Measurements from ENCODE around the gene KIAA1671. TPM values are rescaled to one million over a fixed set of nuclear protein-coding genes. Genes with fewer than 3 reads are reported as not detected.

The KIAA1671 gene
- total RNA-seq, 1 donor from 2014 or later = 46.7 TPM

DNA sequence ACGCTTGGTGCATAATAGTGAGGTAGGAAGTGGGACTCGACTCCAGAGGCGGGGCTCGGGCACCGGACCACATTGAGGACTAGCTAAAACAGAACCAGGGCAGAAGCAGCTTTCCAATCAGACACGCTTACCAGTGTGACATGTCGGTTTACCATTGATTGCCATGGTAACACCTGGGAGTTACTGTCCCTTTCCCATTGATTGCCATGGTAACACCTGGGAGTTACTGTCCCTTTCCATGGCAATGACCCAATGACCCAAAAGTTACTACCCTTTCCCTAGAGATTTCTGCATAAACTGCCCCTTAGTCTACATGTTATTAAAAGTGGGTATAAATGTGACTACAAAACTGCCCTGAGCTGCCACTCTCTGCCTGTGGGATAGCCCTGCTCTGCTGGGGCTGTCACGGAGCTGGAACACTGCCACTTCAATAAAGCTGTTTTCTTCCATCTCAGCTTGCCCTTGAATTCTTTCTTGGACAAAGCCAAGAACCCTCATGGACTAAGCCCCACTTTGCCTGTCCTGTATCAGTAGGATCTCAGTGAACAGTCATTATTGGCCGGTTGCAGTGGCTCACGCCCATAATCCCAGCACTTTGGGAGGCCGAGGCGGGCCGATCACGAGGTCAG lies 169.7 kb downstream of the KIAA1671 start:
- Histone ChIP-seq H3K27me3 (no peaks in the 10 kb centered on the region), H3K36me3 (no peaks in the 10 kb centered on the region), H3K4me3 (no peak overlapping the region), H3K27ac (no peak overlapping the region), H3K9me3 (no peaks in the 10 kb centered on the region), H3K4me1 (peaks cover 22% of the 10 kb centered on the region)
- TF ChIP-seq, protein P1, sequence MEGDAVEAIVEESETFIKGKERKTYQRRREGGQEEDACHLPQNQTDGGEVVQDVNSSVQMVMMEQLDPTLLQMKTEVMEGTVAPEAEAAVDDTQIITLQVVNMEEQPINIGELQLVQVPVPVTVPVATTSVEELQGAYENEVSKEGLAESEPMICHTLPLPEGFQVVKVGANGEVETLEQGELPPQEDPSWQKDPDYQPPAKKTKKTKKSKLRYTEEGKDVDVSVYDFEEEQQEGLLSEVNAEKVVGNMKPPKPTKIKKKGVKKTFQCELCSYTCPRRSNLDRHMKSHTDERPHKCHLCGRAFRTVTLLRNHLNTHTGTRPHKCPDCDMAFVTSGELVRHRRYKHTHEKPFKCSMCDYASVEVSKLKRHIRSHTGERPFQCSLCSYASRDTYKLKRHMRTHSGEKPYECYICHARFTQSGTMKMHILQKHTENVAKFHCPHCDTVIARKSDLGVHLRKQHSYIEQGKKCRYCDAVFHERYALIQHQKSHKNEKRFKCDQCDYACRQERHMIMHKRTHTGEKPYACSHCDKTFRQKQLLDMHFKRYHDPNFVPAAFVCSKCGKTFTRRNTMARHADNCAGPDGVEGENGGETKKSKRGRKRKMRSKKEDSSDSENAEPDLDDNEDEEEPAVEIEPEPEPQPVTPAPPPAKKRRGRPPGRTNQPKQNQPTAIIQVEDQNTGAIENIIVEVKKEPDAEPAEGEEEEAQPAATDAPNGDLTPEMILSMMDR (IDR thresholded peaks at IDR 0.05) = no peak
- intact Hi-C loops (cut with DNase I) = no loop called here
- no peak for DNase-seq
- ATAC-seq = no peak

DNA sequence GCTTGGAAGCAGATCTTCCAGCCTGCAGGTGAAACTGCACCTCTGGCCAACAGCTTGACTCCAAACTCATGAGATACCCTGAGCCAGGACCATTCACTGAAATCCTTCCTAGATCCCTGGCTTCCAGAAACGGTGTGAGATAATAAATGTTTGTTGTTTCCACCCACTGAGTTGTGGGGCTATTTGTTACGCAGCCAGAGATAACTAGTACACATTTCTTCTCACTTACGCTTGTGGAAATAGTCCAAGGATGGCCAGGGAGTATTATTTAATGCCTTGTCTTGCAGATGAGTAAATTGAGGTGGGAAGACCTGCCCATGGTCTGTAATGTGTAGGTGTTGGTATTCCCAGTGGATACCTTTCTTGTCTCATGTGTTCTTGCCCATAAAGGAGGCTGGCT lies 171.2 kb downstream of the KIAA1671 start:
- H3K4me1 ChIP-seq = peaks cover 22% of the 10 kb centered on the region

DNA sequence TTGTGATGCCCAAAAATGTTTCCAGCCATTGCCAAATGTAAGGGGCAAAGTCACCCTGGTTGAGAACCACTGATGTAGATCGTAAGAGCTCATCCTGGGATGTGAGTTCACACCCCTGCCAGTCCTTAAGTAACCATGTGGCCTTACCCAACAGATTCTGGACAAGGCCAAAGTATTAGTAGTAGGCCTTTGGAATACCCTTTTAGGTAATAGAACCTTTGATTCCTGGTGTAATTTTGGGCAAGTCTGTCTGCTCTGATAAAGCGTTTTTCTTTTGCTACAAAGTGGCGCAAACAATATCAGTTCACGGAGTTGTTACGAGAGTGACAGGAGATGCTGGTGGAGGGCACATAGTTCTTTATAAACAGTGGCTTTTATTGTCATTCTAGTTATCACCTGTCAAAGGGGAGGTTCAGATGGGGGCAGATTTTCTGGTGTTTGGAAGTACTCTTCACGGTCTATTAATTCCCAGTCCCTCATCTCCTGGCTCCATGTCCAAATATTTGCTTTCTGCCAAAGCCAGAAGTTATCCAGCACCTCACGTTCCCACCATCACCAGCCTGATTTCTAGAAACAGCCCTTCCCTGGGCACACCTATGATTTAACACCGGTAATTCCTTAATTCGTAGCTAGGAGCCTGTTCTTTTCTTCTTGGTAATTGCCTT lies 173.3 kb downstream of the KIAA1671 start:
- Histone ChIP-seq H3K27me3 (no peaks in the 10 kb centered on the region), H3K27ac (no peak overlapping the region), H3K4me3 (no peak overlapping the region), H3K4me1 (peaks cover 8% of the 10 kb centered on the region), H3K9me3 (no peaks in the 10 kb centered on the region), H3K36me3 (no peaks in the 10 kb centered on the region)
- intact Hi-C loops (cut with DNase I) = no loop called here
- DNase-seq (no peak), ATAC-seq (no peak)
- TF ChIP-seq, protein P1 (IDR thresholded peaks at IDR 0.05) = no peak

More for the DNA sequence above, 171.2 kb downstream of the KIAA1671 start:
- Histone ChIP-seq H3K9me3 (no peaks in the 10 kb centered on the region), H3K27ac (peak overlapping the region; percentile 30), H3K27me3 (no peaks in the 10 kb centered on the region), H3K4me3 (no peak overlapping the region), H3K36me3 (no peaks in the 10 kb centered on the region)
- TF ChIP-seq, protein P1 (IDR thresholded peaks at IDR 0.05) = no peak
- ATAC-seq (no peak), DNase-seq (no peak)
- intact Hi-C loops (cut with DNase I) = no loop called here

DNA sequence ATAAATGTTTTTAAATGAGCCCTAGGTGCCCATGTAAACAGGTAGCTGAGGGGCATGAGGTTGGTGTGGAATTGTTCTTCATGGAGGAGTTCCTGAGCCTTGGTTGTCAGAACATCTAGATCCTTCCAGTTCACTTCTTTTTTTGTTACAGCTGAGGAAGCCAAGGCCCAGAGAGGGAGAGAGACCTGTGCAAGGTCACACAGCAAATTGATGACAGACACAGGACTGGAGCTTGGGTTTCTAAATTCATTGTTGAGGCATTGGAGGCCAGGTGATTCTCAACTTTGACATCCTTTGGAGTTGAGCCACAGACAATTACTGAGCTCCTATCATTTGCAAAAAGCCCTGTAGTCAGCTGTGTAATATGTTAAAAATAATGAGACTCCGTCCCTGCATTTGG lies 174.0 kb downstream of the KIAA1671 start:
- Histone ChIP-seq H3K27ac (no peak overlapping the region), H3K36me3 (no peaks in the 10 kb centered on the region), H3K27me3 (no peaks in the 10 kb centered on the region), H3K9me3 (no peaks in the 10 kb centered on the region), H3K4me3 (no peak overlapping the region), H3K4me1 (peaks cover 8% of the 10 kb centered on the region)
- DNase-seq (no peak), ATAC-seq (no peak)
- TF ChIP-seq, protein P1 (IDR thresholded peaks at IDR 0.05) = no peak
- intact Hi-C loops (cut with DNase I) = no loop called here

DNA sequence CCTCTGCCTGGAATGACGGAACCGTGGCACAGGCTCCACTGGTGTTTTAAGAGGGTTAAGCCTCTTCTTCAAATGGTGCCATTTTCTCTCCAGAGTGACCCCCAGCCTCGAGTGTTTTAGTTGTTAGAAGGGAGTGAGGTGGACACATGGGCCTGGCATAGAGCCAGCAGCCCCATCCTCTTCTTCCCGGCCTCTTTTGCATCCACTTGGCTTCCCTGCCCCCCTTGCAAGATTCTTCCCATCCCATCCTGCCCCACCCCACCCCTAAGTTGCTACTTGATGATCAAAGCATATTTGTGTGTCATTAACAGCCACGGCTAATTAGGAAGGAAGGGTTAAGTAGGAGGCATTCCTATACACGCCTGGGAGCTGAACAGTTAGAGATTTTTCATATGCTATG lies 174.8 kb downstream of the KIAA1671 start:
- no peaks in the 10 kb centered on the region for H3K9me3 ChIP-seq
- intact Hi-C loops (cut with DNase I) = no loop called here
- no peaks in the 10 kb centered on the region for H3K27me3 ChIP-seq
- H3K27ac ChIP-seq = no peak overlapping the region
- H3K36me3 ChIP-seq = no peaks in the 10 kb centered on the region
- DNase-seq (no peak), ATAC-seq (no peak)
- TF ChIP-seq, protein P1 (IDR thresholded peaks at IDR 0.05) = no peak
- peaks cover 15% of the 10 kb centered on the region for H3K4me1 ChIP-seq
- no peak overlapping the region for H3K4me3 ChIP-seq
